ENCODE data around the gene CES3. TPM values are rescaled to one million over a fixed set of nuclear protein-coding genes. Genes with fewer than 3 reads are reported as not detected.

CES3 gene
- total RNA-seq, 2 experiments from 2014 or later = 1.4 to 2.7 TPM

DNA sequence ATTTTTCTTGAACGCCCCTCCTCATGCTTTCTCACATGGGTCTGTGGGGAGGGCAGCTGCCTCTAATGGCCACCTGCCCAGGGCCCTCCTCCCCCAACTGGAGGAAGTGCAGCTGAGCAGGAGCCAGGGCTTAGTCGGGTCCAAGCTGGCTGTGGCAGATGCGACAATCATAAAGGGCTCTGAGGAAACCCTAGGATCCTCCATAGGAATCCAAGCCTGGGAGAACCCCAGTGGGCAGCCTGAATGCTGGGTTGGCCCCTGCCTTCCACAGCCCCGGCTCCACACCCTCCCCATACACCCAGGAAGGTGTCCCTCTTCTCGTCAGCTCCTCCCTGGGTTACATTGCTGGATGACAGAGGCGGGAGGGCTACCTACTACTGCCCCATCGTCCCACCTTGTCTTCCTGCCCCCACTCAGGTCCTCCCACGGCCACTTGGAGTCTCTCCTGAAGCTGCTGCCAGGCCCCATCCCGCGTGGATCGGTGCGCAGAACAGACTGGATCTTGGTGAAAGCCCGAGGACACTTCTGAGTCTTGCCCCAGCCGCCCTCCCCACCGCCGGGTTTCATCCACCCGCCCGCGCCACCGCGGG is 52.3 kb downstream of the CES3 start:
- ChIA-PET CTCF (ENCODE audit: unreplicated experiment) (no interaction called here), POLR2A (interaction anchor here (0.5 to 0.6 kb wide), 2 partner anchors 64 to 210 kb away, joined by 3 to 4 read pairs; no protein-coding TSS in a partner anchor)
- peak overlapping the region; percentile 51; the same call in 1 of the 2 replicates for H2AFZ ChIP-seq (ENCODE audit: low read length)
- intact Hi-C loops (cut with micrococcal nuclease; ENCODE audit: unreplicated experiment) = loop anchor here (10.0 kb wide), 1 partner anchor 171 kb away; the partner anchor contains the start of gene MATCAP1
- H3K4me2 ChIP-seq (ENCODE audit: low read length) = peak overlapping the region; percentile 61
- no peaks in the 10 kb centered on the region for H3K79me2 ChIP-seq (ENCODE audit: insufficient read depth, low read depth, low read length)
- no peaks in the 10 kb centered on the region for H4K20me1 ChIP-seq (ENCODE audit: insufficient read depth, low read length)
- H3K36me3 ChIP-seq (ENCODE audit: insufficient read depth, low read length) = no peaks in the 10 kb centered on the region
- no TSS peak for BruUV-seq (replicated peaks)
- no peak overlapping the region for H3K27ac ChIP-seq (ENCODE audit: low read depth, low read length, poor library complexity, severe bottlenecking)
- no peaks in the 10 kb centered on the region for H3K9me3 ChIP-seq (ENCODE audit: low read length)
- H3K9me2 ChIP-seq (ENCODE audit: insufficient read depth, low read length) = no peaks in the 10 kb centered on the region
- peak overlapping the region; percentile 54 for H3K4me3 ChIP-seq (ENCODE audit: low read depth, low read length, poor library complexity, severe bottlenecking)
- H3K4me1 ChIP-seq (ENCODE audit: insufficient read depth, low read length, poor library complexity, severe bottlenecking) = peaks cover 14% of the 10 kb centered on the region
- no peak for TF ChIP-seq EZH2phosphoT487 (IDR thresholded peaks at IDR 0.05; ENCODE audit: borderline replicate concordance, low read depth, low read length)
- TF ChIP-seq, protein P1, sequence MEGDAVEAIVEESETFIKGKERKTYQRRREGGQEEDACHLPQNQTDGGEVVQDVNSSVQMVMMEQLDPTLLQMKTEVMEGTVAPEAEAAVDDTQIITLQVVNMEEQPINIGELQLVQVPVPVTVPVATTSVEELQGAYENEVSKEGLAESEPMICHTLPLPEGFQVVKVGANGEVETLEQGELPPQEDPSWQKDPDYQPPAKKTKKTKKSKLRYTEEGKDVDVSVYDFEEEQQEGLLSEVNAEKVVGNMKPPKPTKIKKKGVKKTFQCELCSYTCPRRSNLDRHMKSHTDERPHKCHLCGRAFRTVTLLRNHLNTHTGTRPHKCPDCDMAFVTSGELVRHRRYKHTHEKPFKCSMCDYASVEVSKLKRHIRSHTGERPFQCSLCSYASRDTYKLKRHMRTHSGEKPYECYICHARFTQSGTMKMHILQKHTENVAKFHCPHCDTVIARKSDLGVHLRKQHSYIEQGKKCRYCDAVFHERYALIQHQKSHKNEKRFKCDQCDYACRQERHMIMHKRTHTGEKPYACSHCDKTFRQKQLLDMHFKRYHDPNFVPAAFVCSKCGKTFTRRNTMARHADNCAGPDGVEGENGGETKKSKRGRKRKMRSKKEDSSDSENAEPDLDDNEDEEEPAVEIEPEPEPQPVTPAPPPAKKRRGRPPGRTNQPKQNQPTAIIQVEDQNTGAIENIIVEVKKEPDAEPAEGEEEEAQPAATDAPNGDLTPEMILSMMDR (conservative IDR thresholded peaks at IDR 0.05; ENCODE audit: low read length) = no peak
- DNase-seq (ENCODE audit: low spot score) = no peak

DNA sequence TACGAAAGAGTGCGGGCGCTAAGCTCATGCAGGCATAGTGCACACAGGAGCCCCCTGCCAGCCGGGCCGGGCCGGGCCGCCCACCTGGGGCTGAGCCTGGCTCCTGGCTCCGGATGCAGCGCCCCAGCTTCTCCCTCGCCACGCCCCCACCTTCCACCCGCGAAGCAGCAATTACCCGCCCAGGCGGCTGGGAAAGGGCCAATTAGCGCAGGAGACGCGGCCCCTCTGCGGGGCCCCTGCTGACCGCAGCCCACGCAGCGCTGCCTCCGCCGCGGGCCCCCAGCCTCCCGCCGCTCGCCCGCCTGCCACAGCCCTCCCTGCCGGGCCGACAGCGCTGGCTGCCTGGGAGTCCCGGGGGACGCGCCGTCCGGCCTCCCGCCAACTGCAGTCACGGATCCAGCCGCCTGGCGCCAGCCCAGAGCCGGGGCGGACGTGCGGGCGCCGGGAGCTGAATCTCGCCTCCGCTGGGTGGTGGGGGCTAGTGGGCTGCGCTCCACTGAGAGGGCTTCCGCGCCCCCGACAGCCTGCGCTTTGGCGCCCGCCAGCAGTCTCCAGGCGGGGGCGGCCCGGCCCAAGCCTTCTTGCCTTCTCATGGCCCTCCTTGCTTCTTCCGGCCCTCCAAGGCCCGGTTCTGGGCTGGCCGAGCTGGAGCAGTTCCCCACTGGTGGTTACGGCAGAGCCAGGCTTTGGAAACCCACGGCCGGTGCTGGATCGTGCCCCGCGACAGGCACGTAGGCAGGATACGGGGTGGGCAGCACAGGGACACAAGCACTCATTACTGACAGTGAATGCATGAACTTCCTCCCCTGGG is 53.0 kb downstream of the CES3 start:
- TF ChIP-seq EZH2phosphoT487 (IDR thresholded peaks at IDR 0.05; ENCODE audit: borderline replicate concordance, low read depth, low read length) = no peak
- TF ChIP-seq, protein P1 (conservative IDR thresholded peaks at IDR 0.05; ENCODE audit: low read length) = peak; percentile 35; the same call in 1 of the 2 replicates
- Histone ChIP-seq H3K9me3 (ENCODE audit: low read length) (no peaks in the 10 kb centered on the region), H3K27ac (ENCODE audit: low read depth, low read length, poor library complexity, severe bottlenecking) (no peak overlapping the region), H3K79me2 (ENCODE audit: insufficient read depth, low read depth, low read length) (no peaks in the 10 kb centered on the region), H3K36me3 (ENCODE audit: insufficient read depth, low read length) (no peaks in the 10 kb centered on the region), H3K4me1 (ENCODE audit: insufficient read depth, low read length, poor library complexity, severe bottlenecking) (peaks cover 14% of the 10 kb centered on the region), H3K4me3 (ENCODE audit: low read depth, low read length, poor library complexity, severe bottlenecking) (peak overlapping the region; percentile 54), H3K4me2 (ENCODE audit: low read length) (peak overlapping the region; percentile 61), H4K20me1 (ENCODE audit: insufficient read depth, low read length) (no peaks in the 10 kb centered on the region), H2AFZ (ENCODE audit: low read length) (peak overlapping the region; percentile 51; the same call in 1 of the 2 replicates), H3K9me2 (ENCODE audit: insufficient read depth, low read length) (no peaks in the 10 kb centered on the region)
- DNase-seq (ENCODE audit: low spot score) = peak; percentile 66
- BruUV-seq (replicated peaks) = no TSS peak
- CTCF ChIA-PET (ENCODE audit: unreplicated experiment) = no interaction called here
- POLR2A ChIA-PET = interaction anchor here (0.5 kb wide), 1 partner anchor 209 kb away, joined by 3 read pairs; no protein-coding TSS in a partner anchor
- intact Hi-C loops (cut with micrococcal nuclease; ENCODE audit: unreplicated experiment) = loop anchor here (10.0 kb wide), 1 partner anchor 171 kb away; the partner anchor contains the start of gene MATCAP1

Measured in OCI-LY7 (cell line).